ENCODE measurements around the gene SLC25A33.

SLC25A33 gene, protein sequence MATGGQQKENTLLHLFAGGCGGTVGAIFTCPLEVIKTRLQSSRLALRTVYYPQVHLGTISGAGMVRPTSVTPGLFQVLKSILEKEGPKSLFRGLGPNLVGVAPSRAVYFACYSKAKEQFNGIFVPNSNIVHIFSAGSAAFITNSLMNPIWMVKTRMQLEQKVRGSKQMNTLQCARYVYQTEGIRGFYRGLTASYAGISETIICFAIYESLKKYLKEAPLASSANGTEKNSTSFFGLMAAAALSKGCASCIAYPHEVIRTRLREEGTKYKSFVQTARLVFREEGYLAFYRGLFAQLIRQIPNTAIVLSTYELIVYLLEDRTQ

DNA sequence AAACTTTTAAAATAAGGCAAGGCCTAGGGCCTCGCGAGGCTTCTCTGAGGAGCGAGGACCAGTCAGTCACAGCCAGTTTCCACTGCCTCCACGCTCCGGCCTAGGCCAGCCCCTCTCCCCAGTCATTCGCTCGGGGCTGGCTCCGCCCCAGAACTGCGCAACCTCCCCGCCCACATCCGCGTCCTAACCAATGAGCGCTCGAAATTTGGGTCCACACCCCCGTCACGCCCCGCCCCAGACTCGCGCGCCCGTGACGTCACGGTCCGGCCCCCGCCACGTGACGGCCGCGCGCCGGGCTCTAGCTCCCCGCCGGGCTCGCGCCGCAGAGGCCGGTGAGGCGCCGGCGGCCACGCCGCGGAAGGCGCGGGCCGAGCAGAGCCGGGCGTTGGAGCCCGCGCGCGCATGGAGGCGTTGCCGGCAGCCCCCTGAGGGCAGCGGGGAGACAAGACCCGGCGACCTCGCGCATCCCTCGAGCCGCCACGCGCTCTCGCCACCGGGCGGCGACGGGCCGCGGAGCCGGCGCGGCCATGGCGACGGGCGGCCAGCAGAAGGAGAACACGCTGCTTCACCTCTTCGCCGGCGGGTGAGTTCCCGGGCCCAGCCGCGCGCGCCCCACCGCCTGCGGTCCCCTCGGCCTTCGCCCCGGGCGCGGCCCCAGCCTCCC, at the start of gene SLC25A33:
Gene SLC25A33, plus strand, starts transcription at position 301 of the 664 bp plus-strand sequence. Its CDS starts 227 bp downstream, at position 528.
- TF ChIP-seq, protein P1, sequence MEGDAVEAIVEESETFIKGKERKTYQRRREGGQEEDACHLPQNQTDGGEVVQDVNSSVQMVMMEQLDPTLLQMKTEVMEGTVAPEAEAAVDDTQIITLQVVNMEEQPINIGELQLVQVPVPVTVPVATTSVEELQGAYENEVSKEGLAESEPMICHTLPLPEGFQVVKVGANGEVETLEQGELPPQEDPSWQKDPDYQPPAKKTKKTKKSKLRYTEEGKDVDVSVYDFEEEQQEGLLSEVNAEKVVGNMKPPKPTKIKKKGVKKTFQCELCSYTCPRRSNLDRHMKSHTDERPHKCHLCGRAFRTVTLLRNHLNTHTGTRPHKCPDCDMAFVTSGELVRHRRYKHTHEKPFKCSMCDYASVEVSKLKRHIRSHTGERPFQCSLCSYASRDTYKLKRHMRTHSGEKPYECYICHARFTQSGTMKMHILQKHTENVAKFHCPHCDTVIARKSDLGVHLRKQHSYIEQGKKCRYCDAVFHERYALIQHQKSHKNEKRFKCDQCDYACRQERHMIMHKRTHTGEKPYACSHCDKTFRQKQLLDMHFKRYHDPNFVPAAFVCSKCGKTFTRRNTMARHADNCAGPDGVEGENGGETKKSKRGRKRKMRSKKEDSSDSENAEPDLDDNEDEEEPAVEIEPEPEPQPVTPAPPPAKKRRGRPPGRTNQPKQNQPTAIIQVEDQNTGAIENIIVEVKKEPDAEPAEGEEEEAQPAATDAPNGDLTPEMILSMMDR (IDR thresholded peaks at IDR 0.05; ENCODE audit: low read depth, low read length): no peak
- H3K4me3 ChIP-seq (ENCODE audit: low read depth, low read length): peak within 1 kb of the TSS; percentile 74

DNA sequence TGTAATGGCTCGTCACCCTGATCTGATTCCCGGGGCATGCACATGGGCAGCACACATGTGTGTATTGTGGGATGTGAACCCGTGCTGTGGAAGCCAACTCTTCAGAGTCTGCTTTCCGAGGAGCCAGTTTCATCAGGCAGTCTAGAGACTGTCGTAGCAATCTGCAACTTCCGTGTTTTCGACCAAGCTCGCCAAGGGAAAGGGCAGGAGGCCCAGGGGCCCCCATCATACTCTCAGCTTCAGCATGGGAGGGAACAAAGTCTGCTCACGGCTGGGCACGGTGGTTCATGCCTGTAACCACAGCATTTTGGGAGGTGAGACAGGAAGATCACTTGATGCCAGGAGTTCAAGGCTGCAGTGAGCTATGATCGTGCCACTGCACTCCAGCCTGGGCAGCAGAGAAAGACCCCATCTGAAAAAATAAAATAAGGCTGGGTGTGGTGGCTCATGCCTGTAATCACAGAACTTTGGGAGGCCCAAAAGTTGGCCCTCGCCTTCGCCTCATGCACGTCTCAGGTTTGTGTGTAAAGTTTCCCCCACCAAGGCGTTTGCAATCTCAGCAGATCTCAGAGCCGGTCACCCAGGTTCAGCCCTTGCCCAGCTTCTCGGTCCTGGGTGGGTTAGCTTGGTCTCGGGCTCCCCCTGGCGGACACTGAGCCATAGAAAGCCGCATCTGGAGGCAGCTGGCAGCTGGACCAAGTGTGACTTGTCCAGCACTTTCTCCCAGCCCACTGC, 48.5 kb upstream of the SLC25A33 start:
- TF ChIP-seq, protein P1 (IDR thresholded peaks at IDR 0.05; ENCODE audit: low read depth, low read length): peak; percentile 77
- H3K4me3 ChIP-seq (ENCODE audit: low read depth, low read length): no peak overlapping the region

DNA sequence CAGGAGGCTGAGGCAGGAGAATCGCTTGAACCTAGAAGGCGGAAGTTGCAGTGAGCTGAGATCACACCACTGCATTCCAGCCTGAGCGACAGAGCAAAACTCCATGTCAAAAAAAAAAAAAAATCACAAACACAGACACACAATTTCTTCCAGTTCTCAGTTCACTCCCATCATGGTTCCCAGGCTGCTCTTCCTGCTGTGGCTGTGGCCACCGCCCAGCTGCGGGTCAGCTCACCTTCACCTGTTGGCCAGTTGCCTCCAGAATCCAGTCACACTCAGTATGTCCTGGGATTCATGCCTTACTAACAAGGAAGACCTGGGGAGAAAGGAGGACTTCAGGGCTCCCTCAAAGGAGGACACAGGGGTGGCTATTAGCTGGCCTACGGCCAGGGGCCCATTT, 45.9 kb upstream of the SLC25A33 start:
- no peak overlapping the region for H3K4me3 ChIP-seq (ENCODE audit: low read depth, low read length)
- TF ChIP-seq, protein P1 (IDR thresholded peaks at IDR 0.05; ENCODE audit: low read depth, low read length): no peak

DNA sequence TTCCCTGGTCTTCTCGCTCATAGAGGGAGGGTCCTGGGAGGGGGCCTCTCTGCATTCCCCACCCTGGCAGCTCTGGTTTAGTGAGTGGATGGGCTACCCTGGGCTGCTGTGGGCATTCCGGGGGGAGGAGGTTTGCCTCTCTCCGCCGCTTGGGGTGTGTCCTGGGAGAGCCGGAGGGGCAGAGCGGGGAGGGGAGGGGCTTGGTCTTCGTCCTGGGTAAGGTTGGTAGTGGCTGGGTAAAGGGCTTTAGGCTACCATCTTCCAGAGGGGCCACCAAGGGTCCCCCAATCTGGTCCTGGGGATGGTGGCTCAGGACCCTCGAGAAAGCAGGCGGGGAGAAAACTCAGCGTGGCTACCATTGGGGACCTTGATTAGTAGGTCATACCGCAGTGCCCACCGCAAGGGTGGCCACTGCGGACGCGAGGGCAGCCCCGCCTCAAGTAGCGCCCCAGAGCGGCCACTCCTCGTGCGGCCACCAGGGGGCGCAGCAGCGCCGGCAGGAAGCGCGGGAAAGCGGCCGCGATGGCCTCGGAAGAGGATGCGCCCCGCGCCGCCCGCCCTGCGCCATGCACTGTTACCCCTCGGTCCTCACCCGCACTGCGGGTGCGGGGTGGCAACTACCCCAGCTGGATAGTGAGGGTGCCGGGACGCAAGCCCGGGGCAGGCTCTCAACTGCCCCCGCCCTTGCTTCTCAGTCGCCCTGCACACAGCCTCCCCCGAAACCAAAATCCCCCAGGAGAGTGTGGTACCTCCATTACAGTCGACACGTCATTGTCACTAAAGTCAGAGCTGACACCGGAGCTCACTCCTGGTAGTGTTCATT, 44.1 kb upstream of the SLC25A33 start:
- no peak overlapping the region for H3K4me3 ChIP-seq (ENCODE audit: low read depth, low read length)
- TF ChIP-seq, protein P1 (IDR thresholded peaks at IDR 0.05; ENCODE audit: low read depth, low read length): peak; percentile 80

DNA sequence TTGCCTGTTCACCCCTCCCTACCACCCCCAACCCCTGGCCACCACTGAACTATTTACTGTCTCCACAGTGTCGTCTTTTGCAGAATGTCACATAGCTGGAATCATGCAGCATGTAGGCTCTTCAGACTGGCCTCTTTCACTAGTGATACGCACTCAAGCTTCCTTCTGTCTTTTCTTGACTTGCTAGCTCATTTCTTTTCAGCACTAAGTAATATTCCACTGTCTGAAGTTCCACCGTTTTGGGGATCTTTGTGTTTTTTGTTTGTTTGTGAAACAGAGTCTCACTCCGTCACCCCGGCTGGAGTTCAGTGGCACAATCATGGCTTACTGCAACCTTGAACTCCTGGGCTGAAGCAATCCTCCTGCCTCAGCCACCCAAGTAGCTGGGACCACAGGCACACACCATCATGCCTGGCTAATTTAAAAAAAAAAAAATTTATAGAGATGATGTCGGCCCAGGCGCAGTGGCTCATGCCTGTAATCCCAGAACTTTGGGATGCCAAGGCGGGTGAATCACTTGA, 43.4 kb upstream of the SLC25A33 start:
- no peak overlapping the region for H3K4me3 ChIP-seq (ENCODE audit: low read depth, low read length)
- TF ChIP-seq, protein P1 (IDR thresholded peaks at IDR 0.05; ENCODE audit: low read depth, low read length): no peak

DNA sequence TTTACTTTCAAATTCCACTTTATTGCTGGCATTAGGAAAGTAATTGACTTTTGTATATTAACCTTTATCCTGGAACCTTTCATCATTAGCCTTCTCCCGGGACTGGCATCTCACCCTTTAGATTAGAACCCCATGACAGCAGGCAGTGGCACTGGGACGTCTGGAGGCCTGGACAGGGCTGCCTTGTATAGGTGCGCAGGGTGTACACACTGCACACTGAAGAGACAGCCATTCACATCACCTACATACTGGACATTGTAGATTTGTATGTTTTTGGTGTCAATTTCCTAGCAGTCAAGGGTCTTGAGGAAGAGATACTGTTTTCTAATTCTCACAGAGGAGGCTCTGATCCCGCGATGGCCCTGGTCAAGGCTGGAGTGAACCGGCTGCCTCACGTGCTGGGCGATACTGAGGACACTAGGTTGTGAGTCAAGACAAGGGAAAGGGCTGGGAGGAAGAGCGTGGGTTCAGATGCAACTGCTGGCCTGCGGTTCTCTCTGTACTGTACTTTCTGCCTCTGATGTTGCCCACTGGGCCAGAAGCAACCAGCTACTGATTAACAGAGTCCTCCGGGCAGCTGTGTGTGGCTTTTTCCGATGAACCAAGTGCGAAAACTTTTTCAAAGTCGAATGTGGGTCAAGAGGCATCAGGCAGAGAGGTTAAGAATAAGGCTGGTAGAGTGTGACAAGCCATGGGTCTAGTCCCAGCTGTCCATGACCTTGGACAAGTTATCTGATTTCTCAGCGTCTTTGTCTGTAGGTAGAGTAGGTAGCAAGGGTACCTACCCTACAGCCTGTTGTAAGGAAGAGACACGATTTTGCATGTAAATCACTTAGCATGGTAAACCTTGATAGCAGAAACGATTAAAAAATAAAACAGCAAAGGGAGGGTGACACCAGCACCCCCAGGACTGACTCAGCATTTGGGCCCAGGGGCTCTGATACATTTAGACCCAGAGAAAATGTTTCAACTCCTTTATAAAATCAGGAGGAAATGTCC, 38.2 kb upstream of the SLC25A33 start:
- TF ChIP-seq, protein P1 (IDR thresholded peaks at IDR 0.05; ENCODE audit: low read depth, low read length): no peak
- H3K4me3 ChIP-seq (ENCODE audit: low read depth, low read length): no peak overlapping the region
